ENCODE measurements around the gene LCN9. TPM values are rescaled to one million over a fixed set of nuclear protein-coding genes. Genes with fewer than 3 reads are reported as not detected.

Gene LCN9
- total and polyA plus RNA-seq, 2 of the 4 experiments (the other 2 are of a cell fraction), result not detected

DNA sequence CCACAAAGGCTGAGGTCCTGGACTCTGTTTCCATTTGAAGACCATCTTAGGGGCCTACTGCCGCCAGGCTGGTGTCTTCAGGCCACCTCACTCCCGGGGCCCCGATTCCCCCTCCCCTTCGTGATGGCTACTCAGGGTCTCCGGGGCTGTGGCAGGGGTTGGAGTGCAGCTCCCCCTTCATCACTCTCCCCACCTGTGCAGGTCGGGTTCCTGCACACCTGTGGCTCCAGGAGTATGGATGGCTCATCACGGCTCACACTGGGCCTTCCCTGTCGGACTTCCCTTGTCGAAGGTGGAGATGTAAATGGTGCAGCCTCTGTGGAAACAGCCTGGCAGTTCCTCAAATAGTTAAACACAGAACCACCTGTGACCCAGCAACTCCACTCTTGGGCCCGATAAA is 11.9 kb downstream of the LCN9 start:
- H4K8ac ChIP-seq (ENCODE audit: low read depth in 2 of 2, low read length in 2 of 2), result no peak overlapping the region
- no peak overlapping the region for H3K9ac ChIP-seq (ENCODE audit: low read depth, low read length)
- no peak overlapping the region for H2BK5ac ChIP-seq (ENCODE audit: low read depth, low read length, poor library complexity, severe bottlenecking)
- no TSS peak for BruUV-seq (replicated peaks)
- no peak overlapping the region for H3K14ac ChIP-seq (replicated peaks; ENCODE audit: low read depth, low read length)
- no peak overlapping the region for H2AFZ ChIP-seq (replicated peaks; ENCODE audit: low read length, poor library complexity)
- in situ Hi-C loops (cut with MboI; ENCODE audit: low sequenced_read_pairs), result no loop called here
- H3K27ac ChIP-seq (ENCODE audit: insufficient read depth, low read length), result no peak overlapping the region
- H2AK5ac ChIP-seq (ENCODE audit: low read depth, low read length), result no peak overlapping the region
- DNase-seq, result no peak
- H4K20me1 ChIP-seq (ENCODE audit: insufficient read depth, low read length), result no peaks in the 10 kb centered on the region
- no peaks in the 10 kb centered on the region for H3K9me1 ChIP-seq (ENCODE audit: insufficient read depth, low read length)
- no peak overlapping the region for H2BK15ac ChIP-seq (ENCODE audit: low read depth, low read length)
- no peak overlapping the region for H2AK9ac ChIP-seq (replicated peaks; ENCODE audit: low read depth, low read length, poor library complexity)
- H3K23ac ChIP-seq (ENCODE audit: low read depth, low read length), result no peak overlapping the region
- TF ChIP-seq CEBPB (IDR thresholded peaks at IDR 0.05; ENCODE audit: low read depth, low read length), result no peak
- TF ChIP-seq FOS (IDR thresholded peaks at IDR 0.05; ENCODE audit: low read depth, low read length), result no peak
- TF ChIP-seq RCOR1 (IDR thresholded peaks at IDR 0.05; ENCODE audit: insufficient replicate concordance, low read length), result no peak
- H3K4me1 ChIP-seq (ENCODE audit: control insufficient read depth, insufficient read depth, low read length), result no peaks in the 10 kb centered on the region
- H3K36me3 ChIP-seq (ENCODE audit: control insufficient read depth, insufficient read depth, low read length), result no peaks in the 10 kb centered on the region
- no CpG with 5 or more reads among the region's 10 CpGs for whole genome bisulfite sequencing, 2 experiments (ENCODE audit: extremely low coverage in 2 of 2, insufficient read length in 1 of 2)
- H3K27me3 ChIP-seq (ENCODE audit: control insufficient read depth, insufficient read depth, low read length), result no peaks in the 10 kb centered on the region; the same call in 1 of the 2 replicates
- no peak overlapping the region for H3K4ac ChIP-seq (ENCODE audit: low read depth, low read length)
- POLR2A ChIA-PET (ENCODE audit: unreplicated experiment), result no interaction called here
- CTCF ChIA-PET, result interaction anchor here (0.6 kb wide), 1 partner anchor 54 kb away, joined by 3 read pairs; no protein-coding TSS in a partner anchor
- H3K9me3 ChIP-seq (ENCODE audit: control insufficient read depth, insufficient read depth, low read length), result no peaks in the 10 kb centered on the region; the same call in 1 of the 2 replicates
- no peak overlapping the region for H4K5ac ChIP-seq (ENCODE audit: low read depth, low read length)
- no peak overlapping the region for H2BK20ac ChIP-seq (ENCODE audit: low read depth, low read length)
- no peak overlapping the region for H3K18ac ChIP-seq (ENCODE audit: low read depth, low read length)
- ATAC-seq (ENCODE audit: low read depth), result no peak
- H3K4me2 ChIP-seq (ENCODE audit: low read depth, low read length), result no peak overlapping the region
- no peak overlapping the region for H3K4me3 ChIP-seq (ENCODE audit: insufficient read depth, low read depth, low read length)
- H2BK120ac ChIP-seq (ENCODE audit: low read depth, low read length), result no peak overlapping the region
- H3K79me1 ChIP-seq (ENCODE audit: low read depth in 1 of 2, low read length in 2 of 2), result no peaks in the 10 kb centered on the region
- intact Hi-C loops (cut with micrococcal nuclease), result no loop called here
- no peak overlapping the region for H4K91ac ChIP-seq (ENCODE audit: insufficient read depth, low read depth, low read length)
- no peak overlapping the region for H3K56ac ChIP-seq (ENCODE audit: extremely low read depth, insufficient read depth, low read length)
- dilution Hi-C loops (cut with HindIII; ENCODE audit: low sequenced_read_pairs, unreplicated experiment), result no loop called here
